GM18519 (cell line): ENCODE measurements around the gene SLC35F3.

Source experiments
- ATAC-seq: cut with Tn5 transposase; IDR thresholded peaks from one replicate; pipeline ENCODE4 v1.9.1; 2021; ENCODE audit warnings: mild to moderate bottlenecking, moderate library complexity; ENCODE audit not compliant: unreplicated experiment, low FRiP score

Gene SLC35F3

GRCh38 chr1:233909195-233909594 is 4.7 kb downstream of the SLC35F3 start:
- ATAC-seq = no peak

- ATAC-seq = no peak
These were observed 8.0 kb downstream of the SLC35F3 start for GRCh38 chr1:233912447-233912846.

GRCh38 chr1:233912909-233913308 is 8.4 kb downstream of the SLC35F3 start:
- no peak for ATAC-seq

GRCh38 chr1:233916706-233917105 is 12.2 kb downstream of the SLC35F3 start:
- ATAC-seq = no peak

GRCh38 chr1:233919786-233920185 is 15.3 kb downstream of the SLC35F3 start:
- ATAC-seq = no peak

GRCh38 chr1:233928123-233928522 is 23.6 kb downstream of the SLC35F3 start:
- ATAC-seq = no peak

DNA sequence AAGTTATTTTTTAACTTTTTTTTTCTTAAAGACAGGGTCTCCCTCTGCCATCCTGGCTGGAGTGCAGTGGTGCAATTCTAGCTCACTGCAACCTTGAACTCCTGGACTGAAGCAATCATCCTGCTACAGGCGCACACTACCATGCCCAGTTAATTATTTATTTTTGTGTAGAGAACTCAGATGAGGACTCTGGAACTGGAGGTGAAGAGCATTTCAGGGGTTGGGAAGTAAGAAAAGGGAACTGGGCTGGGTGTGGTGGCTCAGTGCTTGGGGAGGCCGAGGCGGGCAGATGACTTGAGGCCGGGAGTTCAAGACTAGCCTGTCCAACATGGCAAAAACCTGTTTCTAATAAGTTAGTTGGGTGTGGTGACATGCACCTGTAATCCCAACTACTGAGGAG is 28.9 kb downstream of the SLC35F3 start:
- ATAC-seq = no peak

DNA sequence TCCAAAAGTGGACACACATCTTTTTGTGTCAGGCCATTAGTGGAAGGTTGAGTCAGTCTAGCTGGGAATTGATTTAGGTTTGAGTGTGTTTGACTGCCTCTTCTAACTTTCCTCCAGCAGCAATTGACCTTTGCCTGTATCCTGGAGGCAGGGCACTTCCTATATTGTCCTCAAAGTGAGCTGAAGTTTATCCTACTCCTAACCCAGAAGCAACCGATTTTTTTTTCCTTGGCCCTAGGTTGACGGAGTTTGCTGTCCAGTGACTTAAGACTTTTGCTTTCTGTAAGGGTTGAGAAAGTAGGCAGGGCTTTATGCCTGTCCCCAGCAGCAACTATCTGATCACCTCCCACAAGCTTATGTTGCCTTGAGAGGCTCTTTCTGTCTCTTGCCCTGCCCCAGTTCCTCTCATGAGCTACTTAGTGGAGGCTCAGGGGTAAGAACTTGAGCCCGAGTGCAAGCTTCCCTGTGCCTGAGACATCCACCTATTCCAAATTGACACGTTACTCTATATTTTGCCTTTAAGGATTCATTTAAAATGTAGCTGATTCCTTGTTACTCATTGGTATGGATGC is 30.9 kb downstream of the SLC35F3 start:
- ATAC-seq = no peak

DNA sequence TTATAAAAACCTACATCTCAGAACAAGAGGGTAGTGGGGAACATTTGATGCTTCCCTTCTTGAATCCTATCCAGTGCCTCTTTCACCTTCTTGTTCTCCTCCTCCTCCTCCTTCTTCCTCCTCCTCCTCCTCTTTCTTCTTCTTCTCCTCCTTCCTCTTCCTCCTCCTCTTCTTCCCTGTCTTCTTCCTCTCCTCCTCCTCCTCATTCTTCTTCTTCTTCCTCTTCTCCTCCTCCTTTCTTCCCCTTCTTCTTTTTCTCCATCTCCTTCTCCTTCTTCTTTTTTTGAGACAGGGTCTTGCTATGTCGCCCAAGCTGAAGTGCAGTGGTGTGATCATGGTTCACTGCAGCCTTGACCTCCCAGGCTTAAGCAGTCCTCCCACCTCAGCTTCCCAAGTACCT is 31.9 kb downstream of the SLC35F3 start:
- ATAC-seq = no peak

GRCh38 chr1:233936842-233937241 is 32.4 kb downstream of the SLC35F3 start:
- no peak for ATAC-seq

- ATAC-seq = no peak
These were observed 34.0 kb downstream of the SLC35F3 start for GRCh38 chr1:233938476-233938875.

- no peak for ATAC-seq
These were observed 35.0 kb downstream of the SLC35F3 start for GRCh38 chr1:233939451-233939850.

GRCh38 chr1:233940908-233941307 is 36.4 kb downstream of the SLC35F3 start:
- no peak for ATAC-seq

DNA sequence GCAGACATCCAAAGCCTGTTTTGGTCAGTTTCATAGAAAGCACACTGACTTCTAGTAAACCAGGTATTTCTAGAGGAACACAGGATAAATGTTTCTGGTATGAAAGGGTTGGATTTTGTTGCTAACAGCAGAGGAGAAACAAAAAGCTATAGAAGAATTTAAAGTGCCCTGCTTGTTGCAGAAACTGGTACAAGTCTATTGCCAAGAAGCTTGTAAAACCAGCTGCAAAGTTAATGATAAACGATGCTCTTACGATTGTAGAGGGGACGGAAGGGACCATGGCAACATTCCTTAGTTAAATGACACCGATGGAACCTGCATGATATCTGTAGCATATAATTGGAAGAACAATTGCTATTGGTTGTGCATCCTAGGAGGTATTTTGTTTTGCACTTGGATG is 40.1 kb downstream of the SLC35F3 start:
- ATAC-seq = no peak

GRCh38 chr1:233945573-233945972 is 41.1 kb downstream of the SLC35F3 start:
- ATAC-seq = no peak

GRCh38 chr1:233945979-233946378 is 41.5 kb downstream of the SLC35F3 start:
- no peak for ATAC-seq

GRCh38 chr1:233946724-233947123 is 42.2 kb downstream of the SLC35F3 start:
- ATAC-seq = no peak

GRCh38 chr1:233951804-233952203 is 47.3 kb downstream of the SLC35F3 start:
- no peak for ATAC-seq

DNA sequence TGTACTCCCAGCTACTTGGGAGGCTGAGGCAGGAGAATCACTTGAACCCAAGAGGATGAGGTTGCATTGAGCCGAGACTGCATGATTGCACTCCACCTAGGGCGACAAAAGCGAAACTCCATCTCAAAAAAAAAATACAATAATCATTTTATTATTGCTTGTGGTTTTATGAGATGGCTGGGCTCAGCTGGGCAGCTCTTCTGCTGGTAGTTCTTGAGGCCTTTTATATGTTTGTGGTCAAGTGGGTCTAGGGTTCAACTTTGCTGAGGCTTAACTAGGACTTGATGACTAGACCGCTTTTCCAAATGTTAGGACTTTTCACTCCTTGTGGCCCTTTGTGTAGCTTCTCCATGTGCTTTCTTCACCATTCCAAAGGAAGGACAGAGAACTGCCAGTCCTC is 53.2 kb downstream of the SLC35F3 start:
- no peak for ATAC-seq

DNA sequence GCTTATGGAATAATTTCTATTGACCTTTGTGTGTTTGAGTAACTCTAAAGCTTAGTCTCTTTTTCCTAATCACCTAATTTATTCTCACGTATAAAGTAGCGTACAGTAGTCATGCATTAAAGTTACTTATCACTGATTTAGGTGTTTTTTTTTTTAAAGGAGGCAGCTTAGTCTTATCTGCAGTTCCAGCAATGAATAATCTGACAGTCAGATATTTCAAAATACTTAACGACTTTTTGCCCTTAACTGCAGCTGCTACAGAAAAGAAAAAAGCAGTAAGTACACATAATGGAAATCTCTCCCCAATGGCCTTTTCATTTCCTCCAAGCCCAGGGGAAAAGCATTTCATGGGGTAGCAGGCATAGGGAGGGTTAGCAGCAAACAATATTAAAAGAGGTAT is 54.6 kb downstream of the SLC35F3 start:
- ATAC-seq = no peak

GRCh38 chr1:233959971-233960370 is 55.5 kb downstream of the SLC35F3 start:
- no peak for ATAC-seq

GRCh38 chr1:233960386-233960785 is 55.9 kb downstream of the SLC35F3 start:
- ATAC-seq = no peak

DNA sequence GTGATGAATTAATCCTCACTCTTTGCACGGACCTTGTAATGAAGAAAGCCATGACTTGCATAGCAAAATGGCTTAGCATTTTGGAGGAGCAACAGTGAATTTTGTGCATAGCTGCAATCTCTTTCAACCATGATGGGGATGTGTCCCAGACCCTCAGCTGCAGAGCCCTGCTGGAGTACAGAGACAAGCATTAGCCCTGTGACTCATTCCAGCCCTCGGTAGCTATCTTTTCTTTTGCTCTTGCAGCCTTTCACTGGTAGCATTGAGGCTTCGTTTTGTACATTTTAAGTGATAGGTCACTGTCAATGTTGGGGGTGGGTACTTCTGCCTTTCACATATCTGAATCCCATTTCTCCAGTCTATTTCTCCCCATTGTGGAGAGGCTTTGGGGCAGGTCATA is 58.4 kb downstream of the SLC35F3 start:
- ATAC-seq = no peak
